ENCODE results near the gene SNAP47.

DNA sequence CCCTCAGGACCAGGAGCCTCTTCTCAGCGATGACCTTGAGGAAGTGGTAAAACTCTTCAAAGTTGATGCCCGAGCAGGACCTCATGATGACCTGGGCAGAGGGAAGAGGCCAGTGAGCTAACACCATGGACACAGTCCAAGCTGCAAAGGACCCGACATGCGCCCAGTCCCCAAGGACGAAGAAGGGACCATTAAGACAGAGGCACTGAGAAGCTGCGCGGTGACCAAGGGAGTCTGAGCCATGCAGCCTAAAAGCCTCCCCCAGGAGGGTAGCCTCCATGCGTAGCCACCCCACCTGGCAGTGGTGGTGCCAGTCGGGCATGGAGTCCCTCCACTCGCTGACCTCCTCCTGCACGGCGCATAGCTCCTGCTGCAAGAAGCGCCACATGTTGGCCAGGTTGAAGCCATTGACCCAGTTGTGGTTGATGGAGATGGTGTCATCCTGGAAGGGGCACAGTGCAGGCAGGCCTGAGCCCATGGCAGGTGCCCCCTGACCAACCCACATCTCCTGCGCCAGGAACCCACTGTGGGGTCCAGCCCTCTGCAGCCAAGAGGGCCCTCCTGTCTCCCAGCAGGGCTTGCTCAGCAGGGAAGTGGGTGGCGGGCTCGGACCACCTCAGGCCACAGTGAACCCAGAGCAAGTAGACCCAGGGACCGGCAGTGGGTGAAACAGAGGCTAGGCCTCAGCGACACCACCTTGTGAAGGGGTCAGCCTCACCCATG is 2.5 kb upstream of the SNAP47 start:
- TF ChIP-seq EZH2 (IDR thresholded peaks at IDR 0.05; ENCODE audit: borderline replicate concordance, low read length), result no peak
- TF ChIP-seq, protein P1, sequence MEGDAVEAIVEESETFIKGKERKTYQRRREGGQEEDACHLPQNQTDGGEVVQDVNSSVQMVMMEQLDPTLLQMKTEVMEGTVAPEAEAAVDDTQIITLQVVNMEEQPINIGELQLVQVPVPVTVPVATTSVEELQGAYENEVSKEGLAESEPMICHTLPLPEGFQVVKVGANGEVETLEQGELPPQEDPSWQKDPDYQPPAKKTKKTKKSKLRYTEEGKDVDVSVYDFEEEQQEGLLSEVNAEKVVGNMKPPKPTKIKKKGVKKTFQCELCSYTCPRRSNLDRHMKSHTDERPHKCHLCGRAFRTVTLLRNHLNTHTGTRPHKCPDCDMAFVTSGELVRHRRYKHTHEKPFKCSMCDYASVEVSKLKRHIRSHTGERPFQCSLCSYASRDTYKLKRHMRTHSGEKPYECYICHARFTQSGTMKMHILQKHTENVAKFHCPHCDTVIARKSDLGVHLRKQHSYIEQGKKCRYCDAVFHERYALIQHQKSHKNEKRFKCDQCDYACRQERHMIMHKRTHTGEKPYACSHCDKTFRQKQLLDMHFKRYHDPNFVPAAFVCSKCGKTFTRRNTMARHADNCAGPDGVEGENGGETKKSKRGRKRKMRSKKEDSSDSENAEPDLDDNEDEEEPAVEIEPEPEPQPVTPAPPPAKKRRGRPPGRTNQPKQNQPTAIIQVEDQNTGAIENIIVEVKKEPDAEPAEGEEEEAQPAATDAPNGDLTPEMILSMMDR (IDR thresholded peaks at IDR 0.05; ENCODE audit: low read length), result no peak

Measured in OCI-LY1 (cell line).